Measurements from ENCODE around the gene MCC.

The MCC gene

DNA sequence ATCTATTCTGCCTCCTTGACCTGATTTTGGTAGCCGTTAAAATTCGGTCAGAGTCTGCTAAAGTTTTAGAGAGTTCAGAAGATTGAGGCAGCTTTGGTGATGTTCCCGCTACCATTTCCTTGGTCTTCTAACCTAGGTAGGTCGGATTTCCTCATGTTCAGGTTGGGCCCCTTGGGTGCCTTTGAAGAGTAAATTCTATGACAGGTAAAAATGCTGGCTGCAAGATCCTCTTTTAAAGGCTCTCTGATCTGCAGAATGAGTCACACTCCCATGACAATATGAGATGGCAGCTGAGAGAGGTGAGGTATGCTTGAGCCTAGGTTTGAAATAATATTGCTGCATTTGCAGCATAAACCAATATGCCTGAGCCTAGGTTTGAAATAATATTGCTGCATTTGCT lies 252.4 kb downstream of the MCC start:
- no peak for DNase-seq (ENCODE audit: low read depth, low spot score)
- ChIA-PET CTCF (no interaction called here), POLR2A (no interaction called here)
- TF ChIP-seq, protein P1, sequence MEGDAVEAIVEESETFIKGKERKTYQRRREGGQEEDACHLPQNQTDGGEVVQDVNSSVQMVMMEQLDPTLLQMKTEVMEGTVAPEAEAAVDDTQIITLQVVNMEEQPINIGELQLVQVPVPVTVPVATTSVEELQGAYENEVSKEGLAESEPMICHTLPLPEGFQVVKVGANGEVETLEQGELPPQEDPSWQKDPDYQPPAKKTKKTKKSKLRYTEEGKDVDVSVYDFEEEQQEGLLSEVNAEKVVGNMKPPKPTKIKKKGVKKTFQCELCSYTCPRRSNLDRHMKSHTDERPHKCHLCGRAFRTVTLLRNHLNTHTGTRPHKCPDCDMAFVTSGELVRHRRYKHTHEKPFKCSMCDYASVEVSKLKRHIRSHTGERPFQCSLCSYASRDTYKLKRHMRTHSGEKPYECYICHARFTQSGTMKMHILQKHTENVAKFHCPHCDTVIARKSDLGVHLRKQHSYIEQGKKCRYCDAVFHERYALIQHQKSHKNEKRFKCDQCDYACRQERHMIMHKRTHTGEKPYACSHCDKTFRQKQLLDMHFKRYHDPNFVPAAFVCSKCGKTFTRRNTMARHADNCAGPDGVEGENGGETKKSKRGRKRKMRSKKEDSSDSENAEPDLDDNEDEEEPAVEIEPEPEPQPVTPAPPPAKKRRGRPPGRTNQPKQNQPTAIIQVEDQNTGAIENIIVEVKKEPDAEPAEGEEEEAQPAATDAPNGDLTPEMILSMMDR (IDR thresholded peaks at IDR 0.05; ENCODE audit: insufficient read depth, low read length, missing control alignments): no peak
- no peak overlapping the region for H3K4me3 ChIP-seq (ENCODE audit: low read depth, low read length)

DNA sequence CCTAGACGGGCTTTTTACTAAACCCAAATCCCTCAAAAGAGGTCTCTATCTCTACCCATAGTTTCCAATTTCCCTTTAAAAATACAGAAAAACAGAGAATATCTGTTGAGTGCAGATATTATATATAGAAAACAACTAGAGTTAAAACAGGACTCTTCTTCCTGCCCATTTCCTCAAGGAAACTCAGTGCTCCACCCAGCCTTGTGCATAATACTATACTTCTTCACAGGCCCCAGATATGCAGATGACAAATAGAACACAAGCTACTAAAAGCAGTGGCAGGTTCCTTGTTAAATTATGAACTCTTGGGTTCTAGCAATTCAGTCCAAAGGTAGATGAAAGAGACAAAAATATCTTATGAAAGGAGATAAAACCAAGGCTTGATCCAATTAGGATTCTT lies 253.7 kb downstream of the MCC start:
- DNase-seq (ENCODE audit: low read depth, low spot score): no peak
- no peak overlapping the region for H3K4me3 ChIP-seq (ENCODE audit: low read depth, low read length)
- ChIA-PET POLR2A (no interaction called here), CTCF (no interaction called here)
- TF ChIP-seq, protein P1 (IDR thresholded peaks at IDR 0.05; ENCODE audit: insufficient read depth, low read length, missing control alignments): no peak

DNA sequence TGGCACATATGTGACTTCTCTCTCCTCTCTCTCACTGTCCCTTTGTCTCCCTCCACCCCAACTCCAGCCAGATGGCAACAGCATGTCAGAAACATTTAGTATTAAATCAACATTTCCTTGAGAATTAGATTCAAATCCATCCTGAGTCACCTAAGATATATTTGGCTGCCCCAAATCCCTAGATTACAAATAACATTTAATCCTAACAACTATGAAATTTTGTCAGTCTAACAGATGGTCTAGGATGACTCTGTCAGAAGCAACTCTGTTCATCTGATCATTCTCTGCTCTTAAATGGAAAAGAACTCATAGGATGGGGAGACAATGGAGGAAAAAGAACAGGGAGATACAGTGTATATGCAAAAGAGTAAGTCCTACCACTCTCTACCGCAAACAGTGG lies 254.6 kb downstream of the MCC start:
- CTCF ChIA-PET: no interaction called here
- TF ChIP-seq, protein P1 (IDR thresholded peaks at IDR 0.05; ENCODE audit: insufficient read depth, low read length, missing control alignments): no peak
- DNase-seq (ENCODE audit: low read depth, low spot score): no peak
- no peak overlapping the region for H3K4me3 ChIP-seq (ENCODE audit: low read depth, low read length)
- POLR2A ChIA-PET: no interaction called here

DNA sequence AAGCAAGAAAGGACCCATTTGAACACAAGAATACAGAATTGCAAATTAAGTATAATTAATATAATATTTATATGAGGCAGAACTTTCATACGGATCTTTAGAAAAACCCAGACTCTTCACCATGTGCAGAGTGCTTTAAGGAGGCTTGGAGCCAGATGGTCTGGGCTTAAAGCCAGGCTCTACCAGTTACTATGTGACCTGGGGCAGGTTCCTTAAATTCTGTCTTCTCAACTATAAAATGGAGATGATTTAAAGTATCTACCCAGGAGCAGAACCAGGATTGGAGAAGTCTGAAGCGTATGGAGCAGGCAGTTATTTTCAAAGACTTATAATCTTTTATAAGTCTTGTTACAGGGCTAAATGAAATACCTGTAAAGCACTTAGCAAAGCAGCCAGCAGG lies 255.6 kb downstream of the MCC start:
- no peak overlapping the region for H3K4me3 ChIP-seq (ENCODE audit: low read depth, low read length)
- ChIA-PET CTCF (no interaction called here), POLR2A (no interaction called here)
- DNase-seq (ENCODE audit: low read depth, low spot score): no peak
- TF ChIP-seq, protein P1 (IDR thresholded peaks at IDR 0.05; ENCODE audit: insufficient read depth, low read length, missing control alignments): no peak

DNA sequence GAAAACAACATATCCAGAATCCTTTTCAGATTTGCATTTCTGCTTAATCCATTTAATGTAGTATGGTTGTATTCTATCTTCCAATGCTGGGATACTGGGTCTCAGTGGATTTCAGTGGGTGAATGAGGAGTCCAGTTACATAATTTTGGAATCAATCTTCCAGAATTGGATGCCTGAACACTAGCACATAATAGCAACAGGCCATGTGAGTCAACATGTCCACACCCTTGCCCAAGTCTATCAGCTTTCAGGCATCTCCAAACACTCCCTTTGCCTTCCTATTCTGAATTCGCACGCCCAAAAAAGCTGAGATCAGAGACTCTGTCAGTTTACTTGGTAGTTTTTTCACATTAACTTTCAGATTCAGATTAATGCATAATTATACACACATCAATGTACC lies 256.0 kb downstream of the MCC start:
- POLR2A ChIA-PET: no interaction called here
- H3K4me3 ChIP-seq (ENCODE audit: low read depth, low read length): no peak overlapping the region

DNA sequence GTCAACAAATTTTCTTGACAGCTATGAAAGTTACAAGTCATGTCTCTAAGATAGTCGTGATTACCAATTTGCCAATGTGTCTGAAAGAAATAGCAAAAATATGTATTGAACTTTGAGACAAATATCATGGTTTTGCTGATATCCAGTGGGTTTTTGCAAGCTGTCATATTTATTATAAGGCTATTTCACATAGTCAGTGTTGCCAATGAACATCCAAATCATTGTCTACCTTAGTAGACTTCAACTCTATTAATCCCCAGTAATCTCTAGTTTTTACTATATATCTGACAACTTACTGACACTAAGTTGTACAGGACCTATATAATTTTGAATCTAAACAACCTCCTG lies 256.6 kb downstream of the MCC start:
- ChIA-PET CTCF (no interaction called here), POLR2A (no interaction called here)
- H3K4me3 ChIP-seq (ENCODE audit: low read depth, low read length): no peak overlapping the region
- TF ChIP-seq, protein P1 (IDR thresholded peaks at IDR 0.05; ENCODE audit: insufficient read depth, low read length, missing control alignments): no peak
- no peak for DNase-seq (ENCODE audit: low read depth, low spot score)

More for the DNA sequence above, 256.0 kb downstream of the MCC start:
- TF ChIP-seq, protein P1 (IDR thresholded peaks at IDR 0.05; ENCODE audit: insufficient read depth, low read length, missing control alignments): no peak
- DNase-seq (ENCODE audit: low read depth, low spot score): no peak
- CTCF ChIA-PET: no interaction called here
